ENCODE results near the gene ABCA4.

The ABCA4 gene

DNA sequence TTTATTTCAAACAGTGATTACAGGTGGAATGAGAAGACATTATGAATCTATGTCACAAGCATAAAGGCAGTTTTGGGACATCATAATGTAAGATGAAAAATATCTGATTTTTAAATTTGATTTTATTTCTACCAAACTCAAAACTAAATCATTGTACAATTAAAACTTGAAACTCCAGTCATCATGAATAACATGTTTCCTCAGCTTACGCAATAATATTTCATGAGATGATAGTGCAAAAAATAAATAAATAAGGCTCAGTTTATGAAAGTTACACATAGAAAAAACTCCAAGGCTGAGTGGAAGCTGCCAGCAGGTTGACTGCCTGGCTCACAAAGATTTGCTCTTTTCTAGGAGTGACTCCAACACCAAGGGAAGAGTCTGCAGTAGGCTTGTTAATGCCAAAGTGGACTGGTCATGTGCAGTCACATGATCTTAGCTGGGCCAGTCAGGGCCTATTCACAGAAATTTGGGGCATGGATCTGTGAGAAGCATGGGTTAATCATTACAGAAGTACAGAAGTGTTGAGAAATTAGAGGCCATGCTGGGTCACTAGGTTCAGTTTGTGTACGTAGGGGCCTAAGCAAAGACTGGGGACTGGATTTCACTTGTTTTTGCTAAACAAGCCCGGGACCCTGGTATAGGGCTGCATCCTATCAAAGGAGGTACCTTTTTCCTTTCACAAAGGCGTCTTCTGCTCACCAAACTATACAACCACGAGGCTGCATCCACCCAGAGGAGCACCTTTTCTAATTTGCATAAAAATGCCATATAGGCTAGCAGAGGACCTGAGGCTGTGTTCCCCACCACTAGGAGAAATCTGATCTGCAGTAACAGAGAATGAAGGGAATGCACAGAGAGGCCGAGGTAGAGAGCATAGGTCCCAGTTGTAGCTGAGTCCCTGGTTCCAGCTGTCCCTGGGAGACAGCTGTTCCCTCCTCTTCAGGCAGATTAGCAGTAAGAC is 4.9 kb upstream of the ABCA4 start:
- H3K4me3 ChIP-seq (ENCODE audit: low read length): no peak overlapping the region
- no peak for DNase-seq (ENCODE audit: low read depth, low spot score)

DNA sequence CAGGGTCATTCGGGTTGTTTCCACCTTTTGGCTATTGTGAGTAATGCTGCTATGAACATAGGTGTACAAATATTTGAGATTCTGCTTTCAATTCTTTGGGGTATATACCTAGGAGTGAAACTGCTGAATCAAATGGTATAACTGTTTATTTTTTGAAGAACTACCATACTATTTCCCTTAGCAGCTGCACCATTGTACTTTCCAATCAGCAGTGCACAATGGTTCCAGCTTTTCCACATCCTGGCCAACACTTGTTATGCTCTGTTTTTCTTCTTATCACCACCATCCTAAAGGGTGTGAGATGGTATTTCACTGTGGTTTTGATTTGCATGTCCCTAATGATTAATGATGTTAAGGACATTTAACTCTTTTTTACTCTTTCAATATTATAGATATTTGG is 3.6 kb upstream of the ABCA4 start:
- DNase-seq (ENCODE audit: low read depth, low spot score): no peak
- no peak overlapping the region for H3K4me3 ChIP-seq (ENCODE audit: low read length)

DNA sequence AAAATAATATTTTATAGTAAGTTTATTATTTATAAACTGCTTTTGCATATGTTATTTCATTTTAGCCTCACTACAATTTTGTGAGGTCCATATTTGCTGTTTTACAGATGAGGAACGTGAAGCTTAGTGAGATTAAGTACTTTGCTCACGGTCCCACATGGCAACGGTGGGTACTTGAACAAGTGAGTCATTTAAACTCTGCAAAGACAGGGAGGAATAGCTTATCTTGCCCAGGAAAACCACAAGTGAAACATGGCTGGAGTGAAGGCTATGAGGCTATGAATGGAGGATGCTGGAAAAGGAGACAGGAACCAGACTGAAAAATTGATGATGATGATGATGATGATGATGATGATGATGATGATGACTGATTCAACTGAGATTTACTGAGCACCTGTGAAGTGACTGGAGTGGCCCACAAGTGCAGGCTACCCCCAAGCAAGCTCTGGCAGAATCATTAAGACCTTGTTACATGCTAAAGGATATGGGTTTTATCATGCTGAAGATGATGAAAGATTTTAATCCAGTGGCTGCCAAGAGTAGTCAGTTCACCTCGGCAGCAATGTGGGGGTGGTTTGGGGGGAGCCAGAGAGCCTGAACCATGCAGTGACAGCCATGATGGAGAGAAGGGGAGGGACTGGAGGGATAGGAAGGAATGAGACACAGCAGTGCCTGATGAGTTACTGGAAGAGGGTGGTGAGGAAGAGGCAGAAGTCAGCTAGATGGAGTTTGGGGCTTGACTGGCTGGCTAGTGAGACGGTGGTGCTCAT is 1.4 kb upstream of the ABCA4 start:
- no peak for DNase-seq (ENCODE audit: low read depth, low spot score)
- no peak overlapping the region for H3K4me3 ChIP-seq (ENCODE audit: low read length)

DNA sequence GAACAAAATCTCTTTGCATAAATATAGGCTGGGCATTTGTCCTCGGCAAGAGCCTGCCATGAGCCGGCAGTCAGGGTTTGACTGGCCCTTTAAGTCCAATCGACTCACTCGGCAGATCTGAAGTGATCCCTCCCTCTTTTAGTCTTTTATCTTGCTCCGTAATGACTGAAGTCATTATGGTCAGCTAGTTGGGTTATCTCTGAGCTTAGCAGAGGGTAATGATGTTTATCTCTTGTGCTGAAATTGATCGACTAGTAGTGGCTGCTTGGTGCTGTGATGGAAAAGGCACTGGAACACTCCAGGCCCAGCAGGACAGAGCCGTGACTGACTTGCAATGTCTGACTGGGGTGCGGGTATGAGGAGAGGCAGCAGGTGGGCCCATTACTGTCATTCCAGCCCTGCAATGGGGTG is 468 bp upstream of the ABCA4 start:
- no peak overlapping the region for H3K4me3 ChIP-seq (ENCODE audit: low read length)
- no peak for DNase-seq (ENCODE audit: low read depth, low spot score)

DNA sequence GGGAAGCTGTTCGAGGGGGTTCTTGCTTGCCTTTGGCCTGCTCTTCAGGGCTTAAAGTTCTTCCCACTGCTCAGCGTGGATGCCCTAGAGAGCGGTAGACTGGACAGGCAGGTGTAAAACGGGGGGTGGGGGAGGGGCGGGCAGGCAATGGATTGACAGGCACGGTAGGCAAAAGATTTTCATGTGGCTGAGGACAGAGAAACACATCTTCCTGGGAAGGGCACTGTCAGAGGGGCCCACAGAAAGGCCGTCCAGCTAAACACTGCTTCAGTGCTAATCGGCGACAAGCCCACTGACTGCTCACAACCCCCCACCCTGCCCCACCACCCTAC is 412 bp downstream of the ABCA4 start:
- no peak overlapping the region for H3K4me3 ChIP-seq (ENCODE audit: low read length)
- DNase-seq (ENCODE audit: low read depth, low spot score): no peak

DNA sequence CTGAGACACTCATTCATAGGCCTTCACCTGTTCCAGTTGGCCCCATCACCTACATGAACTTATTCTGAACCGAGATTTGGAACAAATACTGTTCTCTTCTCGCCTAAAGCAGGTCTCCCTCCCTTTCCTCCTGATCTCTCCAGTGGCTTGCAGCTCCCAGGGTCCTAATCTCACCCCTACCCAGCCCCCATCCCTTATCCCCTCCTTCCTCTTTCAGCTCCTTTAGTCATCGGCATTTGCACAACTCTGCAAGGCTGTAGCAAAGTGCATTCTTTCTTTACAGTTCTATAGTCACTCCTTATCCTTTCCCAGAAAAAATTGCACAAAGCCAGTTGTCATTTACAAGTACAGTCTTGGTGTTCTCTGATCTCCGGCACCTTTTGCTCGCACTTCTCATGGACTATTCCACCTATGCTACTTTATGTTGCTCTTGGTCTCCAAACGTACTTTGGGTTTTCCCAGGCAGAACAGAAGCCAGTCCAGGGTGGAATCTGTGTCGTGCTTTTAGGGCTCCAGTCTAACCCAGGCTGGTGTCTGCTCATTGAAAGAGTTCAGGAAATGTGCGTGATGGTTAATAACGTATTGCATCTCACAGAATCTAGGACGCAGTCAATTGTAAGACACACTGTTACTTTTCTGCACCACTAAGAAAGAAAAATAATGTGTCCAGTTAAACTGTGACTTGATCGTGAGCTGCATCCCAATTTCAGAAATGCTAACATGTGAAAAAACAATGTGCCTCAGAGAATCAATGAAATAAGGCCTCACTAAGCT is 965 bp downstream of the ABCA4 start:
- no peak for DNase-seq (ENCODE audit: low read depth, low spot score)
- H3K4me3 ChIP-seq (ENCODE audit: low read length): no peak overlapping the region

DNA sequence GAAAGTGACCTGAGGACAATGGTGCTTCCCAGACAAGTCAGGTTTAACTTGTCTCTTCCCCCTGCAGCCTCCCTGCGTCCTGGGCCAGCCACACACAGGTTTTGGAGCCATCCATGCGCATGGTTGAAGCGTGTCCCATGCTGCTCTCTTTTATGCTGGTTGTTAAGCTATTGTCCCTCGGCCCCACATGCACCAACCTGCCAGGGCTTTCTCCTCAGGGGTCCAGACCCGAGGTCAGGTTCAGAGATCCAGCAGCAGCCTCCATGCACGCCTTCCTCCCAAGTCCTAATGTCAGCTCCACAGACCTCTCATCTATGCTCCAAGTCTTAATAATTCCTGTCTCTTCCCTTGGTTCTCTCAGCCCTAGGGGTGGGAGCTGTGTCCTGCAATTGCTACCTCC is 1.6 kb downstream of the ABCA4 start:
- DNase-seq (ENCODE audit: low read depth, low spot score): no peak
- H3K4me3 ChIP-seq (ENCODE audit: low read length): no peak overlapping the region

DNA sequence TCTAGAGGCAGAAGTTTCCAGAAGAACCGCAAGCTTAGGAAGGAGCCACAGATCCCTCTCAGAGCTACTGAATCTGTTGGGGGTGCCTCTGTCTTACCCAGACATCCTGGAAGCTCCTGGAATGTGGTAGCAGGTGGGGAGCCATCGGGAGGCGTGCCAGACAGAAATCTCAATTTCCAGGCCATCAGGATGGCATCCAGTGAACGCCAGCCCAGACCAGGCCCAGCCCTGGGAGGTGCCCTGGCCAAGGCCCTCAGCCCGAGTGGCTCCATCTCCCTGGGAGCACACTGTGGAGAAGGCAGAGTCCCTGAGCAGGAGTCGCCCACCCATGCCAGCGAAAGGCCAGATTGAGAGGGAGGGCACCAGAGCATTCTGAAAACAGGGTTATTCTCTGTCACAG is 2.5 kb downstream of the ABCA4 start:
- DNase-seq (ENCODE audit: low read depth, low spot score): no peak
- H3K4me3 ChIP-seq (ENCODE audit: low read length): no peak overlapping the region

DNA sequence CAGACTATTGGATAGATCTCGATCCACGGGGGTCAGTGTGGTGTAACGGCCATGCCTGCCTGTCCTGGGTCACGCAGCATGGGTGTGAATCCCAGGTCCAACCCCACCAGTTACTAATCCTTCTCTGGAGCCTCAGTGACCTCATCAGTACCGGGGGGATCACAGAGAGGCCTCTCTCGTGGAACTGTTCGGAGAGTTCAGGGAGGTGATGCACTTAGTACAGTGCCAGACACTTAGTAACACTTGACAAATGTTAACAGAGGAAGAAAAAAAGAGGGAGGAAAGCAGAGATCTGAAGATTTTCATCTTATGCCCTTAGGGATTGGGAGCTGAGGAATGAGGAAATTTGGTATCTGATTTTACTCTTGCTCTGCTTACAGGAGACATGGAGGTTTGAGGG is 2.9 kb downstream of the ABCA4 start:
- no peak for DNase-seq (ENCODE audit: low read depth, low spot score)
- no peak overlapping the region for H3K4me3 ChIP-seq (ENCODE audit: low read length)

DNA sequence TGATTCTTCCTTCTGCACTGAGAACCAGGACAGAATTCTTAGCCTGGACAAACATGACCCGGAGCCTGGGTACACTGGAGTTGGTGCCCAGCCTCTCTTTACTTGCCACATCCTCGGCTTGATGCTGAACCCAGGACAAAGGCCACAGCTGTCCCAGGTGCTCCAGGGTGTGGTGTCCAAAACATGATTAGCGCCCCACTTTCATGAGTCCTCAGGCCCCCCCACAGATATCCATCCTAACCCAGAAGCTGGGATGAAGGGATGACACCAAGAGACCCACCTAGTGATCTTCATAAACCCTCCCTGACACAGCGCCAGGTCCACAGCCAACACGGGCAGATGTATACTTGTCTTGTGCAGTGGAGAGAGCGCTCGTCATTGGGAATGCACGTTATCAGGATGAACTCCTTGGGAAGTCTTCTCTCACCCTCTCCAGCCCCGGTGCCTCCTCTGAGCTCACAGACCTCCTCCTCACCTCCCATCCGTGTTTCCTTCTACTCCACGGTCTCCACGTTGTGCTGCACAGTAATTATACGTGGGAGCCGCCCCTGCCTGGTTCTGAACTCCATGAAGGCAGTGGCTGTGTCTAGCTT is 3.6 kb downstream of the ABCA4 start:
- DNase-seq (ENCODE audit: low read depth, low spot score): no peak
- no peak overlapping the region for H3K4me3 ChIP-seq (ENCODE audit: low read length)

DNA sequence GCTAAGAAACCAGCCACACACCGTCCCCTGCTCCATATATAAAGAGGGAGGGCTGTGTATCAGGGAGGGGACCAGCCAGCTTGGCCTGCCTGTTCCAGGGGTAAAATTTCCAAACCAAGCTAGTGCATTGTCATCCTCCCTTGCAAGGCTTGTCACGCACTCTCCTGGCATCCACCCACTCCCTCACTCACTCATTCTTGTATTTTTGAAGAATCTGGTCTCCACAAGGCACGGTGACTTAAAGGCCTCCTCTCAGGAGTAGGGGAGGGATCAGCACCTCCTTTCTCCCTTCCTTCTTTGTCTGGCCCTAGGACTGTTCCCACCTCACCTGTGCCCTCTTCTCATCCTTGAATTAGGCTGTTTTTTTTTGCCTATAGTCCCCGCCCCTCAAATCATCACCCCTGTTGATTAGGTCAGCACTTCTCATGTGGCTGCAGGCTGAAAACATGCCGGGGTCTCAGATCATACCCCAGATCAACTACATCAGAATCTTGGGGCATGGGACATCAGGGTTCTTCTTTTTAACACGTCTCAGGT is 5.0 kb downstream of the ABCA4 start:
- DNase-seq (ENCODE audit: low read depth, low spot score): no peak
- H3K4me3 ChIP-seq (ENCODE audit: low read length): no peak overlapping the region

DNA sequence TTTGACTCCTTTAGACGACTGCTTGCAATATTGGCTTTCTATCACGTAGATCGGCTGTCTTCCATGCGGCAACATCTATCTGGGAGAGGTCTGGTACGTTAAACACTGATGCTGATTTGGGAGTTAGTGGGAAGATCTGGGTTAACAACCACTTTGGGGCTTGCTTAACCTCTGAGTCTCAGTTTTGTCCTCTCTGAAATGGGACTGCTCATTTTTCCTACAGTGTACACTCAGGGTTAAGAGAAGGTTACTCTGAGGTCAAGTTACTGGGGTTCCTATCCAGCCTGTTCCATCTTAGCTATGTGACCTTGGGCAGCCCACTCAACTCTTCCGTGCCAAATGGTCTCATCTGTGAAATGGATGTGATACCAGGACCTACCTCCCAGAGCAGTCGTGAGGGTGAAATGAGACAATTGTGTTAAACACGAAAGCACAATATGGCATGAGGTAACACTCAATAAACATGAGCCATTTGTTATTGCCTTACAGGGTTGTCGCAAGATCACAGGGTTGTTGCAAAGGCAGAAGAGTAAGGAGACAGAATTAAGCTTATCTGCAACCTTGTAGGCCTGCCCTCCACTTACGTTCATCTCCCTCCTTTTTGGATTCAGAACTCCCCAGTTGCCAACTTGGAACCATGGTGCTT is 5.6 kb downstream of the ABCA4 start:
- no peak overlapping the region for H3K4me3 ChIP-seq (ENCODE audit: low read length)
- no peak for DNase-seq (ENCODE audit: low read depth, low spot score)

DNA sequence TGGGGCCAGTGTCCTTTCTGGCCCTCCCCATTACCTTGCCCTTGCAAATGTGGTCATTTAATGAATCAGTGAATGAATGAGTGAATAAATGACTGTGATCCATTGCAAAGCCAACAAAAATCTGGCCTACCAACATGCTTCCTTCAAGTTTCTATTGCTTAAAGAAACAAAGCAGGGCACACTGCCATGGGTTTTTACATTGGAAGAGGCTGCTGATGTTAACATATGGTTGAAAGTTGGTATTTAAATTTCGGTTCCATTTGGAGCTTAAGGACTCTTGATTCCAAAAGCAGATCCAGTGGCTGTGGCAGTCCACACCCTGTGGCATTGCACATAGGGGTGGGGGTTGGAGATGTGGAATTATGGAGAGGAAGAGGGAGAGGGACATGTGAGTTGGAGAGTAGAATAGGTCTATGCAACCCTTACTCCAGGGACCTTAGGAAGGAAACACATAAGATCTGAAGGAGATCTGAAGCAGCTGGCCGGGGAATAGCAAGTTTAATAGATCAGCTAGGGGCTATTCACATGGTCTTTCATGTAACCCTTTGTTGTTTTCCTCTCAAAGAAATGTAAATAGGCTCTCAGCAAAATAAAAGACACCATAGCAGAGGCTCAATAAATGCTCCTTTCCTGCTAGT is 7.2 kb downstream of the ABCA4 start:
- DNase-seq (ENCODE audit: low read depth, low spot score): no peak
- H3K4me3 ChIP-seq (ENCODE audit: low read length): no peak overlapping the region

DNA sequence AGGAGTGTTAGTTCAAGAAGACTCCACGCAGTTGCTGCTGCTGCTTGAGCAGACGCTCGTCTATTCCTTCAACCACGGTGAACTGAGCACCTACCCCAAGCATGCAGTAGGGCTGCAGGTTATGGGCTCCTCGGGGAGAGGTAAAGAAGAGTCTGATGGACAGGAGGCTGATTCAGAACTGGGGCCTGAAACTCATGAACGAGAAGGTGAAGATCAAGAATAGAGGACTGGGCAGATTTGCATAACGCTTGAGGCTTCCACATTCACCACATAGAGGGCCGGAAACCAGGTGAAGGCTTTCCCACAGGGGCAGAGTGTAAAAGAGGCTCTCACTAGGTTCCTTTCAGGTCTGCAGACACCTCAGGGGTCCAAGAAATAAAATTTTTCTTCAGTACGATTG is 9.1 kb downstream of the ABCA4 start:
- no peak overlapping the region for H3K4me3 ChIP-seq (ENCODE audit: low read length)

DNA sequence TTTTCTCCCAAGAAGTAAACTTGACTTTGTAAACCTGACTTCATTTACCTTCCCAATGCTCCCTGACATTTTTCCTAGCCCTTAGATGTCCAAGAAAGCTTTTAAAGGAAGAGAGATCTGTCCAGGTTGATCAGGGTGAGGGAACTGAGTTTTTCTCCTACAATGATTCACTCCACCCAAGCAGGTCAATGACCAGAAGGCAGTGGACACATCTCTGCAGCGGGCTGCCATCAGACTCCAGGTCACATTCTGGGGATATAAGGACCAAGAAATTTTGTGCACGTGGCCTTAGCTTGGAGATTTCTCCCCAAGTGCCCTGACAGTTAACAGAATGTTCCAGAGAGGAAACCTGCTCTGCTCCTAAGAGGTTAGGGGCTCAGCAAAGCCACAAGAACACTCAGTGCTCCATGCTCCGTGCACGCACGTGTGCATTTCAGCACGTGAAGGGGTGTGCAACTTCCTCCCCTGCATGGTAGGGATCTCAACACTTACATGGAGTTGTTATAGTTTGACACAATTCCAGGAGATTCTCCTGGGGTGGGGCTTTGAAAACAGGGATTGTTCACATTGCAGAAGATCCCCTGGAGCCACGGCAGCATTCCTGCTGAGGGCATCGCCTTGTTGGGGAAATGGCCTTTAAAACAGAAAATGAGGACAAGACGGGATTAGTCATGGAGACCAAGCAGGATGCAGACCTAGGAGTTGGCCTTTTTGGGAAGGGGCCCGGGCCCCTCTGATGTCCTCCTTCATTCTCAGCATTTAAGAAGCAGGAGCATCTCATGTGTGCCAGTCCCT is 9.8 kb downstream of the ABCA4 start:
- DNase-seq (ENCODE audit: low read depth, low spot score): no peak
- no peak overlapping the region for H3K4me3 ChIP-seq (ENCODE audit: low read length)

More for the DNA sequence above, 9.1 kb downstream of the ABCA4 start:
- no peak for DNase-seq (ENCODE audit: low read depth, low spot score)

DNA sequence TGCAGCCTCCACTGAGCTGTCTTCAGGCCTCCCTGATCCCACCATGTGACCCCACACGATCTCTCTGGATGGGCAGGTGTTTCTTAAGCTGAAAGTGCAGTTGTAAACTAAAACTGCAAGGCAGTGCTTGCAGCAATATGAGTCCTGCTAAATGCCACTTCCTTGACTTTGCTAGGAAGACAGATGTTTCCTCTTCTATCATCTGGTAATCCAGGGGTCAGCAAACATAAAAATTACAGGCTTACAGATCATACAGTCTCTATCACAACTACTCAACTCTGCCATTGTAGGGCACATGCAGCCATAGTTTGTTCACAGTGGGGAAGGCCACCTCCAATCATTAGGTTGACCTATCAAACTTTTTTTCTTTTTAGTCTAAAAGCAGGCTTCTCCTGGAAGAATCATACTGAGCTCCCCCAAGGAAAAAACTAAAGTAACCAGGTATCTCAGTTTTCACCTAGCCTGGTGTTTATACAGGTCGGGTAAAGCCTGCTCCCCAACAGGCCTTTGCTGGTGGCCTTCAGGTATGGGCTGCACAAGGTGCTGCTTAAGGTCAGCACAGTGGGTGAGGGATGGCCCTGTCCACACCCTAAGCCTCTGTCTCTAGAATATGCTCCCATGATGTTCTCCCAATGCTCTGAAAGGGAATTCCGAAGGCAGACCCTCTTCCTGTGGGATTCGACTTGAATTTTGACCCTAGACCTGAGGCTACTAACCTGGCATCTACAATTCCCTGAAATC is 10.8 kb downstream of the ABCA4 start:
- peak; percentile 53 for DNase-seq (ENCODE audit: low read depth, low spot score)
- no peak overlapping the region for H3K4me3 ChIP-seq (ENCODE audit: low read length)

DNA sequence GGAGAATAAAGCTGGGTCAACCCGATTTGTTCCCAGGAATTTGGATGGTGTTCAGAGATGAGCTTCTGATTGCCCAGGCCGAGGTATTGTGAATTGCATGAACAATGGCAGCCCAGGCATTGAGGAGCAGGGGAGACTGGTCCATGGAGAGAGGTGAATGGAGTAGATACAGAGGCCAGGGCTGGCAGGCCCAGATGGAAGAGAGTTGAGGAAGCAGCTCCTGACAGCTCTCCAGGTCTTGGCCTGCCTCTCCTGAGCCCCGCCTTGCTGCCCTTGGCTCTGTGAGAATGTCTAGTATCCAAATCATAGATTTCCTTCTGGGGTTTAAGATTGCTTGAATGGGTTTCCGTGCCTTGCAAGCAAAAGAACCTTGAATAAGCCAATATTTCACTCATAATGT is 11.5 kb downstream of the ABCA4 start:
- no peak overlapping the region for H3K4me3 ChIP-seq (ENCODE audit: low read length)
- DNase-seq (ENCODE audit: low read depth, low spot score): no peak
